ENCODE data around the gene UHMK1.
"Not testable (repeated sequence)": the region's sequence is repeated elsewhere in the genome, so short reads cannot be mapped to it uniquely, and the experiment has no call there.

The UHMK1 gene

DNA sequence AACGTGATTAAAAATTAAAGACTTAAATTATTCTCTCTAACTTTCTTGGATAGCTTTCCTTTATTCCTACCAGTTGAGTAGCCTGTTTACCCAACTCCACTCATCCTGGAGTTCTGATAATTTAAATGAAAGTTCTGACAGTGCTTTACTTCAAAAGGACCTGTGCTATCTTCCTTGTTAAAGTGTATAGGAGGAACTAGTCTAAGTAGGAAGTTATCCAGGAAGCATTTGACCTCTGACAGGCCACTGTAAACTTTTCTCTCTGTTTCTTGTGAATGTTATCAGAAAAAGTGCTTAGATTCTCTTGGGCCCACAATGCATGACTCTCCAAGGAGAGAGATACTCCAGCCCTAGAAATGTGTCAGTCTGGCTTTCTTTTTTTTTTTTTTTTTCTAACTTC, 73.1 kb downstream of the UHMK1 start:
- DNase-seq, result no peak

DNA sequence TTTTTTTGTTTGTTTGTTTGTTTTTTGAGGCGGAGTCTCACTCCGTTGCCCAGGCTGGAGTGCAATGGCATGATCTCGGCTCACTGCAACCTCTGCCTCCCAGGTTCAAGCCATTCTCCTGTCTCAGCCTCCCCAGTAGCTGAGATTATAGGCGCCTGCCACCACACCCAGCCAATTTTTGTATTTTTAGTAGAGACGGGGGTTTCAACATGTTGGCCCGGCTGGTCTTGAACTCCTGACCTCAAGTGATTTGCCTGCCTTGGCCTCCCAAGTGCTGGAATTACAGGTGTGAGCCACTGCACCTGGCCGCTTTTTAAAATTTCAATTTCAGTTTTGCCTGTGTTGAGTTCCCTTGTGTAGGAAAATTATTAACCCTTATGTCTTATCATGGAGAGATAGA, 73.5 kb downstream of the UHMK1 start:
- DNase-seq, result not testable (repeated sequence)

DNA sequence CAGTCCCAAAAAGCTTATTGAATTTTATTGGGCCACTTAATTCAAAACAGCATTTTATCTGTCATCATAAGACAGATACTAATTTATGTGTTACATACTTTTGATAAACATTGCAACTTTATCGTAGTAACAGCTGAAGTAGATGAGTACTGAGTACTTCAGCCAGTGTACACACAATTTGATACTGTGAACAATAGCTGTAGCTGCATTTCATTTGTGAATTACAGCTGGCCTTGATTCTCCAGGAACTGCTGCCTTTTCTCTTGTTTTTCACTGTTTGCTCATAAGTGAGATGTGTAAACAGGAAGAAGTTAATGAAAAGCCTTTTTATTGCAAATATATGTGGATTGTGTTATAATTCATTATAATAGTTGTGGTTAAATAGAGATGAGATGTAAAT, 74.1 kb downstream of the UHMK1 start:
- no peak for DNase-seq

GRCh38 chr1:162573136-162573535, 75.5 kb downstream of the UHMK1 start:
- DNase-seq, result no peak

DNA sequence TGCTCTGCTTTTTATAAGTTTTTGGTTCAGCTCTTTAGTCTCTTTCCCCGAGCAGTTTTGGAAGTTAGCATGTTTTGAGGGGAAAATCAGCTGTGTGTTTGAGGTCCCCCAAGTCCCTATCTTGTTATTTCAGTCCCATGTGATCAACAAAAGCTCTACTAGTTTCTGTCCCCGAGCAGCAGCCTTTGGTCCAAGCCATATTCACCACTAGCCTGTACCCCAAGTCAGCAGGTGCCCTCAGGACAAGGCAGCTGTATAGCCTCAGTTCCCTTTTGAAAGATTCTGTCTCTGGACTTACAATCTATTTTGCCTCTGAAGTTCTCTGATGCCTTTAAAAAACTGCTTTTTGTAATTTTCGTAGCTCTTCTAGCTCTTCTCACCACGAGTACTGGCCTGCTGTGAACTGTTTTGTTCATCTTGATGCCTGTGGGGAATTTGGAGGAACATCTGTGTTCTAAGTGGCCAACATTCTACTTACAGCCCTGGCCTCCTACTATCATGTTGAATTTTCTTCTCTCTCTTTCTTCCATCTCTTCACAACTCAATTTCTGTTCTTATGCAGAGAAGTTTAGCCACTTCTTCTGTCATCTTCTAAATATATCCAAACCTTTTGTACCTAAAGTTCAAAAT, 80.6 kb downstream of the UHMK1 start:
- DNase-seq, result no peak

GRCh38 chr1:162578936-162579335, 81.3 kb downstream of the UHMK1 start:
- no peak for DNase-seq

All from NCI-H2171 (cell line).